WTC11 (cell line): Measurements from ENCODE around the gene SMC3.

Experiments
- ATF1 ChIP-seq: sonication (generic); formaldehyde crosslinking; IDR thresholded peaks from 2 replicates; pipeline ENCODE4 v1.8.1; 2023; ENCODE audit warnings: mild to moderate bottlenecking, moderate library complexity, missing genetic modification reagents
- CREB1 ChIP-seq: sonication (generic); formaldehyde crosslinking; IDR thresholded peaks from 2 replicates; pipeline ENCODE4 v1.8.0; 2023; ENCODE audit warnings: mild to moderate bottlenecking, missing genetic modification reagents
- CTCF ChIP-seq: fragments of 200-600 bp; IDR thresholded peaks from 2 replicates; pipeline ENCODE4 v1.8.0; 2022; ENCODE audit warnings: antibody characterized with exemption
- E2F1 ChIP-seq: sonication (generic); formaldehyde crosslinking; IDR thresholded peaks from 2 replicates; pipeline ENCODE4 v1.8.0; 2022; ENCODE audit warnings: mild to moderate bottlenecking, missing genetic modification reagents
- FOXJ3 ChIP-seq: sonication (generic); formaldehyde crosslinking; IDR thresholded peaks from 2 replicates; pipeline ENCODE4 v1.9.0; 2021; ENCODE audit warnings: missing genetic modification reagents, mild to moderate bottlenecking, borderline replicate concordance
- GRHL2 ChIP-seq: fragments of 250-450 bp; sonication (Bioruptor Pico); IDR thresholded peaks from 2 replicates; pipeline ENCODE4 v1.8.0; 2022; ENCODE audit warnings: mild to moderate bottlenecking, moderate library complexity; ENCODE audit not compliant: insufficient replicate concordance, severe bottlenecking
- IRF2 ChIP-seq: sonication (generic); formaldehyde crosslinking; IDR thresholded peaks from 2 replicates; pipeline ENCODE4 v1.8.0; 2022; ENCODE audit warnings: low read depth, missing genetic modification reagents, borderline replicate concordance
- MXD4 ChIP-seq: fragments of 250-450 bp; sonication (Bioruptor Pico); IDR thresholded peaks from 2 replicates; pipeline ENCODE4 v1.8.0; 2021; ENCODE audit warnings: mild to moderate bottlenecking, moderate library complexity, borderline replicate concordance
- NFYB ChIP-seq: sonication (generic); formaldehyde crosslinking; conservative IDR thresholded peaks from 2 replicates; pipeline ENCODE4 v1.8.0; 2022; ENCODE audit warnings: low read depth, missing genetic modification reagents
- NR3C1 ChIP-seq: sonication (generic); formaldehyde crosslinking; conservative IDR thresholded peaks from 2 replicates; pipeline ENCODE4 v1.8.1; 2023; ENCODE audit warnings: low read depth, mild to moderate bottlenecking, missing genetic modification reagents
- PREB ChIP-seq: sonication (generic); formaldehyde crosslinking; IDR thresholded peaks from 2 replicates; pipeline ENCODE4 v1.8.1; 2022; ENCODE audit warnings: mild to moderate bottlenecking, missing genetic modification reagents, moderate library complexity, borderline replicate concordance
- ZNF121 ChIP-seq: sonication (generic); formaldehyde crosslinking; IDR thresholded peaks from 2 replicates; pipeline ENCODE4 v1.8.0; 2023; ENCODE audit warnings: missing genetic modification reagents

DNA sequence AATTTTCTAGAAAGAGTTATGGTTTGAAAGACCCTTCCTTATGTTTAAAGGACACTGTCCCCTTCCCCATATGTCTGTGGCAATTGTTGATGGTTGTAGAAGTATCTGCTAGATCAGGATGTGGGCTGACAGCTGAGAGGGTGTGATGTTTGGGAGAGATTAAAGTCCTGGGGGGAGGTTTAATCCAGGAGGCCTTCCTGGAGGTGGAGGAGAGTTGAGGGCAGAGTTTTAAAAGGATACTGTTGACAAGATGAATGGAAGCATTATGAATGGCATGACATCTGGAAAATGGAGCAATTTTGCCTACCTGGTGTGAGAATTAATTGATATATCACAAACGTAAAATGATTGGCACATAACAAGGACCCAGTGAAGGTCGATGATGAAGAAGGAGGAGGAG lies 32.9 kb upstream of the SMC3 start:
- no peak for TF ChIP-seq CTCF
- TF ChIP-seq GRHL2 (CRISPR knock-in tag) = no peak
- TF ChIP-seq NFYB (CRISPR knock-in tag) = no peak
- no peak for TF ChIP-seq CREB1
- no peak for TF ChIP-seq PREB (CRISPR knock-in tag)
- no peak for TF ChIP-seq E2F1
- no peak for TF ChIP-seq ZNF121 (CRISPR knock-in tag)
- no peak for TF ChIP-seq NR3C1 (CRISPR knock-in tag)
- no peak for TF ChIP-seq ATF1 (CRISPR knock-in tag)
- no peak for TF ChIP-seq FOXJ3 (CRISPR knock-in tag)
- no peak for TF ChIP-seq IRF2 (CRISPR knock-in tag)
- TF ChIP-seq MXD4 (CRISPR knock-in tag) = no peak
